ENCODE measurements around the gene AR. TPM values are rescaled to one million over a fixed set of nuclear protein-coding genes. Genes with fewer than 3 reads are reported as not detected.

Gene AR
- total and polyA plus RNA-seq, 10 of the 15 experiments (the other 5 are each of a cell fraction or from before 2014, with no cell fraction given) = 0.07 to 0.09 (median 0.08) TPM; not detected in 7

- Histone ChIP-seq H3K9me3 (replicated peaks; ENCODE audit: control insufficient read depth, insufficient read depth, low read length) (no peaks in the 10 kb centered on the region), H3K4me1 (ENCODE audit: control insufficient read depth, insufficient read depth, low read length) (no peaks in the 10 kb centered on the region), H3K9ac (ENCODE audit: control insufficient read depth, insufficient read depth, low read length) (no peak overlapping the region), H3K79me2 (ENCODE audit: control insufficient read depth, insufficient read depth, low read length) (no peaks in the 10 kb centered on the region), H3K36me3 (ENCODE audit: control insufficient read depth in 2 of 2, insufficient read depth in 2 of 2, low read length in 1 of 2) (no peaks in the 10 kb centered on the region), H3K27ac (ENCODE audit: control insufficient read depth, insufficient read depth) (no peak overlapping the region), H3K4me3 (no peak overlapping the region), H4K20me1 (ENCODE audit: control insufficient read depth, insufficient read depth) (no peaks in the 10 kb centered on the region), H2AFZ (ENCODE audit: control insufficient read depth, low read depth, low read length) (no peak overlapping the region), H3K27me3 (replicated peaks in 1 of 2; ENCODE audit: control insufficient read depth in 2 of 2, insufficient read depth in 2 of 2, low read length in 1 of 2) (no peaks in the 10 kb centered on the region), H3K4me2 (ENCODE audit: control insufficient read depth, insufficient read depth) (no peak overlapping the region)
- TF ChIP-seq NFIC (IDR thresholded peaks at IDR 0.05; ENCODE audit: low read depth, low read length) = no peak
- TF ChIP-seq MYC (IDR thresholded peaks at IDR 0.05; ENCODE audit: insufficient read depth, insufficient read length, insufficient replicate concordance, low read length, severe bottlenecking) = no peak
- TF ChIP-seq ZNF622 (IDR thresholded peaks at IDR 0.05) = no peak
- DNase-seq (ENCODE audit: low read depth, low spot score) = no peak
- in situ Hi-C loops (cut with MboI) = no loop called here
- no peak for FAIRE-seq
- ChIA-PET POLR2A (no interaction called here), SMC1A (ENCODE audit: uncharacterized antibody, unreplicated experiment) (no interaction called here), CTCF (interaction anchor here (0.9 kb wide), 1 partner anchor 8 kb away, joined by 3 read pairs; no protein-coding TSS in a partner anchor), RAD21 (ENCODE audit: unreplicated experiment) (interaction anchor here (1.0 kb wide), 1 partner anchor 70 kb away, joined by 4 read pairs; no protein-coding TSS in a partner anchor)
- ATAC-seq = no peak
- BruUV-seq (replicated peaks) = no TSS peak
- intact Hi-C loops (cut with micrococcal nuclease; ENCODE audit: unreplicated experiment) = no loop called here
Measured at GRCh38 chrX:67652543-67652942, 108.7 kb downstream of the AR start.

GRCh38 chrX:67654301-67654700 lies 110.5 kb downstream of the AR start:
- intact Hi-C loops (cut with micrococcal nuclease; ENCODE audit: unreplicated experiment) (no loop called here), in situ Hi-C loops (cut with MboI) (no loop called here)
- DNase-seq (ENCODE audit: low read depth, low spot score) = no peak
- ChIA-PET SMC1A (ENCODE audit: uncharacterized antibody, unreplicated experiment) (no interaction called here), CTCF (interaction anchor here (0.7 kb wide), 1 partner anchor 103 kb away, joined by 3 read pairs; no protein-coding TSS in a partner anchor), POLR2A (no interaction called here), RAD21 (ENCODE audit: unreplicated experiment) (no interaction called here)
- BruUV-seq (replicated peaks) = no TSS peak
- Histone ChIP-seq H3K4me1 (ENCODE audit: control insufficient read depth, insufficient read depth, low read length) (no peaks in the 10 kb centered on the region), H3K9ac (ENCODE audit: control insufficient read depth, insufficient read depth, low read length) (no peak overlapping the region), H2AFZ (ENCODE audit: control insufficient read depth, low read depth, low read length) (no peak overlapping the region), H3K9me3 (replicated peaks; ENCODE audit: control insufficient read depth, insufficient read depth, low read length) (no peaks in the 10 kb centered on the region), H3K4me3 (no peak overlapping the region), H4K20me1 (ENCODE audit: control insufficient read depth, insufficient read depth) (no peaks in the 10 kb centered on the region), H3K27me3 (replicated peaks in 1 of 2; ENCODE audit: control insufficient read depth in 2 of 2, insufficient read depth in 2 of 2, low read length in 1 of 2) (no peaks in the 10 kb centered on the region), H3K79me2 (ENCODE audit: control insufficient read depth, insufficient read depth, low read length) (no peaks in the 10 kb centered on the region), H3K36me3 (ENCODE audit: control insufficient read depth in 2 of 2, insufficient read depth in 2 of 2, low read length in 1 of 2) (no peaks in the 10 kb centered on the region), H3K4me2 (ENCODE audit: control insufficient read depth, insufficient read depth) (no peak overlapping the region), H3K27ac (ENCODE audit: control insufficient read depth, insufficient read depth) (no peak overlapping the region)
- TF ChIP-seq MYB (IDR thresholded peaks at IDR 0.05; ENCODE audit: borderline replicate concordance, low read depth, low read length) (no peak), TBL1XR1 (IDR thresholded peaks at IDR 0.05; ENCODE audit: low read depth, low read length) (no peak), FOXK2 (IDR thresholded peaks at IDR 0.05) (no peak), KLF5 (IDR thresholded peaks at IDR 0.05; ENCODE audit: partially characterized antibody) (no peak)
- ATAC-seq = no peak
- no peak for FAIRE-seq
- WGBS (ENCODE audit: insufficient coverage, insufficient replicate concordance, low lambda C conversion rate, missing lambda C conversion rate) = 0% methylated on average over 1 of the region's 1 CpG

Measured in GM12878 (cell line).